Measurements from ENCODE around the gene LDHAL6A. TPM values are rescaled to one million over a fixed set of nuclear protein-coding genes. Genes with fewer than 3 reads are reported as not detected.

The LDHAL6A gene
- total RNA-seq, 1 experiment from 2014 or later = not detected

DNA sequence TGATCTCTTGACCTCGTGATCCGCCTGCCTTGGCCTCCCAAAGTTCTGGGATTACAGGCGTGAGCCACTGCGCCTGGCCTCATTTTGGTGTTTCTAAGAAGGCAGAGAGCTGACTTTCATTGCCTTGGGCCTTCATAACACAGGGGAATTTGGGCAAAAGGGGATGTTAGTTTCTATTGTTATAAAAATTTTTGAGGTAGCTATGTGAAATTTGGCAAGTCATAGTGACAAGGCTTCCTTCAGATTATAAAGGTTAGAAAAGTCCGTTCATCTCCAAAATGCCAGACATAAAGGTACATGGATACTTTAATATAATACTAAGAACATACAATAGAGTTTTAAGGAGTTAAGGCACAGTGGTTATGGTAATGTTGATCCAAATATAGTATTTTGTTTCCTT, 26.3 kb upstream of the LDHAL6A start:
- Histone ChIP-seq H3K4ac (ENCODE audit: low read depth, low read length) (no peak overlapping the region), H4K5ac (ENCODE audit: insufficient read length, low read depth, low read length) (no peak overlapping the region), H4K91ac (ENCODE audit: insufficient read length, low read depth, low read length) (no peak overlapping the region), H3K18ac (ENCODE audit: insufficient read length, low read depth, low read length) (no peak overlapping the region), H3K4me2 (ENCODE audit: insufficient read depth, insufficient read length, low read length) (no peak overlapping the region), H3K4me1 (ENCODE audit: insufficient read depth, low read length) (no peaks in the 10 kb centered on the region), H4K20me1 (ENCODE audit: control insufficient read depth, insufficient read depth, insufficient read length) (no peaks in the 10 kb centered on the region), H2BK5ac (ENCODE audit: insufficient read length, low read length) (no peak overlapping the region), H3K79me1 (ENCODE audit: insufficient read depth, low read depth, low read length, poor library complexity, severe bottlenecking) (no peaks in the 10 kb centered on the region), H3T11ph (ENCODE audit: low read length) (no peak overlapping the region), H2BK15ac (ENCODE audit: low read depth, low read length) (no peak overlapping the region), H3K23me2 (ENCODE audit: insufficient read length, low read depth, low read length, poor library complexity, severe bottlenecking) (no peaks in the 10 kb centered on the region), H3K14ac (ENCODE audit: insufficient read depth, low read length) (no peak overlapping the region), H2AFZ (ENCODE audit: low read length) (no peak overlapping the region), H3K79me2 (ENCODE audit: insufficient read depth, low read length) (no peaks in the 10 kb centered on the region), H3K9ac (ENCODE audit: extremely low read depth, insufficient read length, low read length) (no peak overlapping the region), H2BK120ac (ENCODE audit: low read depth, low read length, poor library complexity, severe bottlenecking) (no peak overlapping the region), H4K8ac (replicated peaks; ENCODE audit: insufficient read length, low read depth, low read length) (no peak overlapping the region), H2BK12ac (ENCODE audit: insufficient read length, low read depth, low read length) (no peak overlapping the region), H3K27ac (ENCODE audit: insufficient read length, low read depth, low read length) (no peak overlapping the region), H3K23ac (ENCODE audit: insufficient read length, low read depth, low read length) (no peak overlapping the region), H3K9me3 (ENCODE audit: control insufficient read depth, low read depth, low read length) (no peaks in the 10 kb centered on the region), H2AK5ac (ENCODE audit: insufficient read length, low read length) (no peak overlapping the region), H2BK20ac (ENCODE audit: low read depth, low read length, poor library complexity, severe bottlenecking) (no peak overlapping the region), H3K27me3 (ENCODE audit: insufficient read depth, low read length) (no peaks in the 10 kb centered on the region), H3K56ac (ENCODE audit: insufficient read length, low read depth, low read length) (no peak overlapping the region)
- no peaks in the 10 kb centered on the region for H3K27me3 Mint-ChIP-seq (ENCODE audit: low read depth)
- no peaks in the 10 kb centered on the region for H3K36me3 Mint-ChIP-seq (ENCODE audit: insufficient read depth in 1 of 3, low read depth in 3 of 3)
- no peak overlapping the region for H3K27ac Mint-ChIP-seq
- H3K4me3 Mint-ChIP-seq = no peak overlapping the region
- DNase-seq = no peak
- H3K9me3 Mint-ChIP-seq = no peaks in the 10 kb centered on the region
- peaks cover 0 to 4% of the 10 kb centered on the region in 2 experiments; a peak in 1 of 4 replicates for H3K4me1 Mint-ChIP-seq
- TF ChIP-seq, protein P1, sequence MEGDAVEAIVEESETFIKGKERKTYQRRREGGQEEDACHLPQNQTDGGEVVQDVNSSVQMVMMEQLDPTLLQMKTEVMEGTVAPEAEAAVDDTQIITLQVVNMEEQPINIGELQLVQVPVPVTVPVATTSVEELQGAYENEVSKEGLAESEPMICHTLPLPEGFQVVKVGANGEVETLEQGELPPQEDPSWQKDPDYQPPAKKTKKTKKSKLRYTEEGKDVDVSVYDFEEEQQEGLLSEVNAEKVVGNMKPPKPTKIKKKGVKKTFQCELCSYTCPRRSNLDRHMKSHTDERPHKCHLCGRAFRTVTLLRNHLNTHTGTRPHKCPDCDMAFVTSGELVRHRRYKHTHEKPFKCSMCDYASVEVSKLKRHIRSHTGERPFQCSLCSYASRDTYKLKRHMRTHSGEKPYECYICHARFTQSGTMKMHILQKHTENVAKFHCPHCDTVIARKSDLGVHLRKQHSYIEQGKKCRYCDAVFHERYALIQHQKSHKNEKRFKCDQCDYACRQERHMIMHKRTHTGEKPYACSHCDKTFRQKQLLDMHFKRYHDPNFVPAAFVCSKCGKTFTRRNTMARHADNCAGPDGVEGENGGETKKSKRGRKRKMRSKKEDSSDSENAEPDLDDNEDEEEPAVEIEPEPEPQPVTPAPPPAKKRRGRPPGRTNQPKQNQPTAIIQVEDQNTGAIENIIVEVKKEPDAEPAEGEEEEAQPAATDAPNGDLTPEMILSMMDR (conservative IDR thresholded peaks at IDR 0.05) = no peak
- WGBS (ENCODE audit: extremely low coverage, insufficient read length, low lambda C conversion rate) = no CpG with 5 or more reads among the region's 5 CpGs
